ENCODE results near the gene GPRC5B.

Gene GPRC5B

GRCh38 chr16:19898166-19898565 is 13.5 kb upstream of the GPRC5B start:
- TF ChIP-seq CTCF (IDR thresholded peaks at IDR 0.05; ENCODE audit: borderline replicate concordance, insufficient read depth, low read depth, low read length): no peak
- H3K4me3 ChIP-seq (ENCODE audit: low read depth, low read length): no peak overlapping the region

GRCh38 chr16:19896951-19897350 is 12.3 kb upstream of the GPRC5B start:
- no peak for TF ChIP-seq CTCF (IDR thresholded peaks at IDR 0.05; ENCODE audit: borderline replicate concordance, insufficient read depth, low read depth, low read length)
- H3K4me3 ChIP-seq (ENCODE audit: low read depth, low read length): no peak overlapping the region

GRCh38 chr16:19894586-19894985 is 9.9 kb upstream of the GPRC5B start:
- TF ChIP-seq CTCF (IDR thresholded peaks at IDR 0.05; ENCODE audit: borderline replicate concordance, insufficient read depth, low read depth, low read length): no peak

GRCh38 chr16:19892902-19893301 is 8.3 kb upstream of the GPRC5B start:
- no peak overlapping the region for H3K4me3 ChIP-seq (ENCODE audit: low read depth, low read length)
- no peak for TF ChIP-seq CTCF (IDR thresholded peaks at IDR 0.05; ENCODE audit: borderline replicate concordance, insufficient read depth, low read depth, low read length)

More at GRCh38 chr16:19894586-19894985, 9.9 kb upstream of the GPRC5B start:
- no peak overlapping the region for H3K4me3 ChIP-seq (ENCODE audit: low read depth, low read length)

- no peak for TF ChIP-seq CTCF (IDR thresholded peaks at IDR 0.05; ENCODE audit: borderline replicate concordance, insufficient read depth, low read depth, low read length)
- no peak overlapping the region for H3K4me3 ChIP-seq (ENCODE audit: low read depth, low read length)
These were observed 6.3 kb upstream of the GPRC5B start for GRCh38 chr16:19890901-19891300.

GRCh38 chr16:19888834-19889233 is 4.2 kb upstream of the GPRC5B start:
- no peak for TF ChIP-seq CTCF (IDR thresholded peaks at IDR 0.05; ENCODE audit: borderline replicate concordance, insufficient read depth, low read depth, low read length)

GRCh38 chr16:19886073-19886941 is 1.7 kb upstream of the GPRC5B start:
- peak; percentile 100 for TF ChIP-seq CTCF (IDR thresholded peaks at IDR 0.05; ENCODE audit: borderline replicate concordance, insufficient read depth, low read depth, low read length)
- no peak overlapping the region for H3K4me3 ChIP-seq (ENCODE audit: low read depth, low read length)

More at GRCh38 chr16:19888834-19889233, 4.2 kb upstream of the GPRC5B start:
- H3K4me3 ChIP-seq (ENCODE audit: low read depth, low read length): no peak overlapping the region
